CD4-positive, alpha-beta T cell (primary cell): Measurements from ENCODE around the gene FGF19. TPM values are rescaled to one million over a fixed set of nuclear protein-coding genes. Genes with fewer than 3 reads are reported as not detected.

Experiments used
- ATAC-seq: fragments of 200-7000 bp; cut with Tn5 transposase; one replicate; pipeline ENCODE4 v1.10.0; 2022; ENCODE audit warnings: mild to moderate bottlenecking; ENCODE audit not compliant: poor library complexity
- CTCF ChIA-PET: fragments of 350-600 bp; sonication (Branson Sonifier 250); formaldehyde crosslinking; loops from one replicate; lab custom pipeline; 2021; ENCODE audit warnings: antibody characterized with exemption, inconsistent platforms; lab: Charles Lee
- POLR2A ChIA-PET: fragments of 350-600 bp; sonication (Branson Sonifier 250); formaldehyde crosslinking; loops from one replicate; lab custom pipeline; 2021; ENCODE audit warnings: antibody characterized with exemption, inconsistent platforms; lab: Charles Lee
- DNase-seq, 14 experiments: peaks; one replicate each; pipeline ENCODE4 v3.0.0-alpha.2; 2013 to 2020; ENCODE audit warnings: mixed read lengths in 2 of 14
- H3K27ac ChIP-seq, 2 donors: one replicate each; pipeline versions ENCODE4 v1.5.1 to v1.7.0; 2013; ENCODE audit warnings: low read length in 2 of 2, low read depth in 1 of 2, mild to moderate bottlenecking in 1 of 2
- H3K27me3 ChIP-seq, 2 experiments: 1 replicate in 1 of 2; 2 replicates in 1 of 2; pipeline versions ENCODE4 v1.6.1 to v1.7.0; 2013; ENCODE audit warnings: low read length in 2 of 2, control low read depth in 1 of 2, mild to moderate bottlenecking in 1 of 2, moderate library complexity in 1 of 2; ENCODE audit not compliant: insufficient read depth in 2 of 2, control insufficient read depth in 1 of 2
- H3K36me3 ChIP-seq: one replicate; pipeline ENCODE4 v1.6.1; 2013; ENCODE audit warnings: low read length, control low read depth; ENCODE audit not compliant: insufficient read depth
- H3K4me1 ChIP-seq: one replicate; pipeline ENCODE4 v1.6.1; 2013; ENCODE audit warnings: low read length, control low read depth; ENCODE audit not compliant: insufficient read depth
- H3K4me3 ChIP-seq: one replicate; pipeline ENCODE4 v1.5.1; 2013; ENCODE audit warnings: mild to moderate bottlenecking, low read length, moderate library complexity
- H3K9me3 ChIP-seq, 2 experiments: 1 replicate in 1 of 2; 2 replicates in 1 of 2; pipeline versions ENCODE4 v1.6.1 to v1.7.0; 2013; ENCODE audit warnings: low read length in 2 of 2, mild to moderate bottlenecking in 2 of 2, control low read depth in 1 of 2, moderate library complexity in 1 of 2; ENCODE audit not compliant: control insufficient read depth in 1 of 2, insufficient read depth in 1 of 2
- H3K27ac Mint-ChIP-seq: one replicate; pipeline ENCODE4 v1.8.0; 2020; ENCODE audit warnings: mixed read lengths
- H3K27me3 Mint-ChIP-seq: one replicate; pipeline ENCODE4 v1.8.0; 2021; ENCODE audit warnings: mixed read lengths
- H3K36me3 Mint-ChIP-seq: one replicate; pipeline ENCODE4 v1.8.0; 2021; ENCODE audit warnings: low read depth, mixed read lengths
- H3K4me1 Mint-ChIP-seq: one replicate; pipeline ENCODE4 v1.8.0; 2021; ENCODE audit warnings: low read depth, mixed read lengths
- H3K4me3 Mint-ChIP-seq: one replicate; pipeline ENCODE4 v1.8.0; 2020; ENCODE audit warnings: mild to moderate bottlenecking, mixed read lengths
- H3K9me3 Mint-ChIP-seq: one replicate; pipeline ENCODE4 v1.8.0; 2020; ENCODE audit warnings: mixed read lengths
- intact Hi-C, 2 experiments: fragments of 100-400 bp; cut with DNase I in 1 of 2; cut with micrococcal nuclease in 1 of 2; formaldehyde crosslinking; loops; one replicate each; pipeline versions ENCODE4 v1.15.1 to v1.9.0; 2023 to 2025; cut with DNase I, micrococcal nuclease
- total RNA-seq, 174 experiments: library from RNA in 2 of 174; stranded (reverse) in 2 of 174; gene quantifications; one replicate each; pipeline ENCODE4 v1.2.3 and lab custom pipeline; 2021 to 2026
- TF ChIP-seq, protein P1 (sequence below): fragments of 200-600 bp; IDR thresholded peaks from one replicate; pipeline ENCODE4 v1.8.0; 2022; ENCODE audit warnings: antibody characterized with exemption, mild to moderate bottlenecking

FGF19 gene
- total RNA-seq, 2 experiments from 2014 or later = not detected

DNA sequence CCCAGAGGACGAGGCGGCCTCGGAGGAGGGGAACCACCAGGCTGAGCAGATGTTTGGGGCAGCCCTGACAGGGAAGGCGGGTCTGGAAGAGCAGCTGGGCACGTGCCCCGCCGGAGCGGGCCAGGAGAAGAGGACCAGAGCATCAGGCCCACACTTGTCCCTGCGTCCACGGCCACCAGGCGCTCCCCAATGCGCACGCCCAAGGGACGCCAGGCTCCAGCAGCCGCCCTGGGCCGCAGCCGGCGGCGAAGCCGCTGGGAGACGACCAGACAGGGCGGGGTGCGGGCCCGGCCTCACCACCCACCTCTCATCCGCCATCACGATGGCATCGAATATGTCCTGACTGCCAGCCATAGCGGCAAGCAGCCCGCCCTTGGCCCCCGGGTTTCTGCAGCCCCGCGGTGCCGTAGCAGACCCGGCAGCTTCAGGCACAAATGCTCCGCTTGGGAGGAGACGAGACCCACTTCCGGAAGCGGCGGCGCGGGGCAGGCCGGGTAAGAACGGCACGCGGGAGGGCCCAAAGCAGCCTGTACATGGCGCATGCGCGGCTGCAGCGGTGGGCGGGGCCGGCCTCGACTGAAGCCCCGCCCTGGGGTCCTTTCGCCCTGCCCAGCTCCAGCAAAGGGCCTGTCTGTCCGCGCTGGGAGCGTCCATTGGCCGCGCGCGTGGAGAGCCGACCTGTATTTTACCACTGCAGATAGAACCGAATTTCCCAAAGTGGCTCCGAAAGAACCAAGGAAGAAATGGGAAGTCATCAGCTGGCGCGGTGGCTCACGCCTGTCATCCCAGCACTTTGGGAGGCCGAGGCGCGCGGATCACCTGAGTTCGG lies 28.7 kb downstream of the FGF19 start, which contains the start of gene LTO1:
Gene LTO1 (minus strand): TSS at position 468 of the 829 bp plus-strand sequence. CDS start 114 bp downstream, at position 354.
- H3K27ac Mint-ChIP-seq = peak within 1 kb of the TSS; percentile 91
- Histone ChIP-seq H3K27ac (peak within 1 kb of the TSS; percentile 59 to 80), H3K27me3 (no peaks in the 10 kb centered on the region), H3K9me3 (no peaks in the 10 kb centered on the region), H3K4me1 (peaks cover 32% of the 10 kb centered on the region), H3K36me3 (peaks cover 25% of the 10 kb centered on the region), H3K4me3 (peak within 1 kb of the TSS; percentile 65)
- no peaks in the 10 kb centered on the region for H3K27me3 Mint-ChIP-seq
- peaks cover 37% of the 10 kb centered on the region for H3K36me3 Mint-ChIP-seq
- intact Hi-C loops = loop anchor here (1.0 to 10.0 kb wide), 7 partner anchors 378 to 1772 kb away; partner anchors contain the start of genes DHCR7 (in 1 of the 2), FADD (in 1 of the 2), IGHMBP2 (in 1 of the 2) and MRPL21 (in 1 of the 2)
- peaks cover 37% of the 10 kb centered on the region for H3K4me1 Mint-ChIP-seq
- CTCF ChIA-PET = interaction anchor here (1.3 to 2.1 kb wide), 4 partner anchors 13 to 573 kb away, joined by 4 to 6 read pairs (median 5); no protein-coding TSS in a partner anchor
- POLR2A ChIA-PET = interaction anchor here (1.1 to 1.9 kb wide), 4 partner anchors 9 to 1215 kb away, joined by 3 to 11 read pairs (median 5); partner anchors contain the start of gene FADD
- peak within 1 kb of the TSS; percentile 97 for H3K4me3 Mint-ChIP-seq
- H3K9me3 Mint-ChIP-seq = no peaks in the 10 kb centered on the region
- peak; percentile 91 for ATAC-seq
- TF ChIP-seq, protein P1, sequence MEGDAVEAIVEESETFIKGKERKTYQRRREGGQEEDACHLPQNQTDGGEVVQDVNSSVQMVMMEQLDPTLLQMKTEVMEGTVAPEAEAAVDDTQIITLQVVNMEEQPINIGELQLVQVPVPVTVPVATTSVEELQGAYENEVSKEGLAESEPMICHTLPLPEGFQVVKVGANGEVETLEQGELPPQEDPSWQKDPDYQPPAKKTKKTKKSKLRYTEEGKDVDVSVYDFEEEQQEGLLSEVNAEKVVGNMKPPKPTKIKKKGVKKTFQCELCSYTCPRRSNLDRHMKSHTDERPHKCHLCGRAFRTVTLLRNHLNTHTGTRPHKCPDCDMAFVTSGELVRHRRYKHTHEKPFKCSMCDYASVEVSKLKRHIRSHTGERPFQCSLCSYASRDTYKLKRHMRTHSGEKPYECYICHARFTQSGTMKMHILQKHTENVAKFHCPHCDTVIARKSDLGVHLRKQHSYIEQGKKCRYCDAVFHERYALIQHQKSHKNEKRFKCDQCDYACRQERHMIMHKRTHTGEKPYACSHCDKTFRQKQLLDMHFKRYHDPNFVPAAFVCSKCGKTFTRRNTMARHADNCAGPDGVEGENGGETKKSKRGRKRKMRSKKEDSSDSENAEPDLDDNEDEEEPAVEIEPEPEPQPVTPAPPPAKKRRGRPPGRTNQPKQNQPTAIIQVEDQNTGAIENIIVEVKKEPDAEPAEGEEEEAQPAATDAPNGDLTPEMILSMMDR = no peak
- peak; percentile 88 to 97 (median 94) for DNase-seq

DNA sequence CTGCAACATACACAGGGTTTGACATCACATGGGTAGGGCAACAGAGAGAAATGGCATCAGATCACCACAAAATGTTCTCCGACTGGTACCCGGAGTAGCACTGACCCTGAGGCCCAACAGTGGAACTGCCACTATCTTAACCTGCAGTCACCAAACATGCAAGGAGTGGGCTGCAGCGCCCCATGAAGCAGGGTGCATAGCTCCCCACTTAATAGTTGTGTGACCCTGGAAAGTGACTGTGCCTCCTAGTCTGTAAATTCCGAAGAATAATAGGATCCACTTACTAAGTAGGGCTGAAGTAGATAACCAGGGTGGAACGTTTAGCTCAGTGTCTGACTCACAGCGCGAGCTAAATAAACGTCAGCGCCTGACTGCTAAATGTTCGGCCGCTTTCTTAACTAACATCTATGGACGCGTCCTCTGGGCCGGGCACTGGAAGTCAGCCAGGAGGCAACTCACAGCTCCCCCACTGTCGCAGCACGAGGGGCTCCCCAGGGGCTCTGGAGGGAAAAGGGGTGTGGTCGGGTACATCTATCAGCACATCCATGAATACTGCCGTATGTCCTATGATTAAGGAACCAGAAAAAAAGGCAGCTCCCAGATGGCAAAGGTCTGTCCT lies 29.4 kb downstream of the FGF19 start:
- ChIA-PET CTCF (interaction anchor here (1.5 to 2.1 kb wide), 3 partner anchors 31 to 572 kb away, joined by 4 to 6 read pairs (median 5); no protein-coding TSS in a partner anchor), POLR2A (interaction anchor here (1.4 to 1.9 kb wide), 3 partner anchors 38 to 1214 kb away, joined by 4 to 11 read pairs (median 6); partner anchors contain the start of gene FADD)
- Mint-ChIP-seq H3K27me3 (no peaks in the 10 kb centered on the region), H3K36me3 (peaks cover 42% of the 10 kb centered on the region), H3K27ac (peak overlapping the region; percentile 91), H3K4me1 (peaks cover 38% of the 10 kb centered on the region), H3K4me3 (peak overlapping the region; percentile 97), H3K9me3 (no peaks in the 10 kb centered on the region)
- DNase-seq (peak in 2 of 14 experiments; percentile 39 to 44), ATAC-seq (no peak)
- intact Hi-C loops = loop anchor here in 1 of 2 experiments (2.0 to 10.0 kb wide), 5 partner anchors 528 to 920 kb away; partner anchors contain the start of genes FADD, IGHMBP2, MRPL21 and PPFIA1
- TF ChIP-seq, protein P1 = no peak
- H3K36me3 ChIP-seq = peaks cover 31% of the 10 kb centered on the region
- no peaks in the 10 kb centered on the region for H3K9me3 ChIP-seq
- H3K27ac ChIP-seq = peak overlapping the region; percentile 25 to 80
- no peaks in the 10 kb centered on the region for H3K27me3 ChIP-seq
- H3K4me1 ChIP-seq = peaks cover 32% of the 10 kb centered on the region
- H3K4me3 ChIP-seq = peak overlapping the region; percentile 65
